Measurements from ENCODE around the gene TSPAN31. TPM values are rescaled to one million over a fixed set of nuclear protein-coding genes. Genes with fewer than 3 reads are reported as not detected.
"Not testable (repeated sequence)": the region's sequence is repeated elsewhere in the genome, so short reads cannot be mapped to it uniquely, and the experiment has no call there.

Gene TSPAN31
- total RNA-seq, 1 donor from 2014 or later, result 72.0 TPM

- DNase-seq, result no peak
These were observed 23.0 kb downstream of the TSPAN31 start for GRCh38 chr12:57767876-57768275.

GRCh38 chr12:57769594-57769993, 24.8 kb downstream of the TSPAN31 start:
- no peak for DNase-seq

GRCh38 chr12:57770734-57771133, 25.9 kb downstream of the TSPAN31 start:
- DNase-seq, result no peak

GRCh38 chr12:57771236-57771872, 26.5 kb downstream of the TSPAN31 start:
- peak; percentile 90 for DNase-seq

GRCh38 chr12:57771873-57772428, 27.1 kb downstream of the TSPAN31 start, which contains the start of gene METTL1:
METTL1 (minus strand) TSS chr12:57772105; CDS start chr12:57772083, 22 bp downstream.
- peak; percentile 98 for DNase-seq

GRCh38 chr12:57772429-57773322, 27.8 kb downstream of the TSPAN31 start, which contains the start of gene EEF1AKMT3:
EEF1AKMT3 (plus strand) TSS chr12:57772614; CDS start chr12:57772725, 111 bp downstream.
- DNase-seq, result peak; percentile 63

GRCh38 chr12:57774634-57775033, 29.8 kb downstream of the TSPAN31 start:
- DNase-seq, result not testable (repeated sequence)

- no peak for DNase-seq
These were observed 30.2 kb downstream of the TSPAN31 start for GRCh38 chr12:57775044-57775443.

- DNase-seq, result no peak
These were observed 30.9 kb downstream of the TSPAN31 start for GRCh38 chr12:57775563-57776246.

- DNase-seq, result no peak
These were observed 31.4 kb downstream of the TSPAN31 start for GRCh38 chr12:57776247-57776587.

- no peak for DNase-seq
These were observed 32.5 kb downstream of the TSPAN31 start for GRCh38 chr12:57777367-57777766.

- no peak for DNase-seq
These were observed 33.1 kb downstream of the TSPAN31 start for GRCh38 chr12:57777911-57778310.

- no peak for DNase-seq
These were observed 34.9 kb downstream of the TSPAN31 start for GRCh38 chr12:57779736-57780135.

- DNase-seq, result no peak
These were observed 35.6 kb downstream of the TSPAN31 start for GRCh38 chr12:57780284-57780897.

GRCh38 chr12:57781244-57781643, 36.4 kb downstream of the TSPAN31 start:
- DNase-seq, result no peak

- no peak for DNase-seq
These were observed 37.0 kb downstream of the TSPAN31 start for GRCh38 chr12:57781801-57782200.

- DNase-seq, result no peak
These were observed 37.4 kb downstream of the TSPAN31 start for GRCh38 chr12:57782243-57782607.

- DNase-seq, result peak; percentile 98
These were observed 38.0 kb downstream of the TSPAN31 start, which contains the start of gene TSFM for GRCh38 chr12:57782608-57783465. TSFM (plus strand) TSS chr12:57782787; CDS start chr12:57782802, 15 bp downstream.

GRCh38 chr12:57783466-57783801, 38.6 kb downstream of the TSPAN31 start:
- DNase-seq, result no peak

GRCh38 chr12:57783861-57784260, 39.0 kb downstream of the TSPAN31 start:
- no peak for DNase-seq

GRCh38 chr12:57793920-57794319, 49.1 kb downstream of the TSPAN31 start:
- DNase-seq, result peak; percentile 19

All from dermis blood vessel endothelial cell (primary cell).